Mucosa of descending colon (tissue), 3 donors: ENCODE measurements around the gene FGF3. TPM values are rescaled to one million over a fixed set of nuclear protein-coding genes. Genes with fewer than 3 reads are reported as not detected.
"Not testable (repeated sequence)": the region's sequence is repeated elsewhere in the genome, so short reads cannot be mapped to it uniquely, and the experiment has no call there.

Experiments
- ATAC-seq: fragments of 200-7000 bp; cut with Tn5 transposase; one replicate; pipeline ENCODE4 v1.9.1; 2020; ENCODE audit warnings: mild to moderate bottlenecking, moderate library complexity
- DNase-seq, 3 donors: peaks; one replicate each; pipeline ENCODE4 v3.0.0-alpha.2; 2020
- H3K36me3 ChIP-seq: fragments of 200-600 bp; one replicate; pipeline ENCODE4 v1.8.0; 2021; ENCODE audit warnings: low read depth, mild to moderate bottlenecking
- H3K4me1 ChIP-seq: fragments of 200-600 bp; one replicate; pipeline ENCODE4 v1.8.0; 2021; ENCODE audit warnings: low read depth, mild to moderate bottlenecking
- H3K4me3 ChIP-seq: fragments of 200-600 bp; one replicate; pipeline ENCODE4 v1.8.0; 2021; ENCODE audit warnings: mild to moderate bottlenecking
- H3K9me3 ChIP-seq: fragments of 200-600 bp; one replicate; pipeline ENCODE4 v1.8.0; 2021; ENCODE audit warnings: mild to moderate bottlenecking
- intact Hi-C, 2 donors: fragments of 100-400 bp; cut with DNase I in 1 of 2; cut with micrococcal nuclease in 1 of 2; formaldehyde crosslinking; loops; one replicate each; pipeline versions ENCODE4 v1.11.0 to v1.11.1; 2022; cut with DNase I, micrococcal nuclease
- total RNA-seq, 3 donors: library from RNA; stranded (reverse); fragmentation: NEBNext Ultra II Directional in 2 of 3; extraction: Animal tissue kit (Norgen Biotek cat#: 25700) in 2 of 3; gene quantifications; one replicate each; pipeline versions ENCODE4 v1.2.1 to v1.2.4, GENCODE V29; 2021 to 2023
- TF ChIP-seq, protein P1 (sequence below): fragments of 200-600 bp; IDR thresholded peaks from one replicate; pipeline ENCODE4 v1.8.0; 2022; ENCODE audit warnings: antibody characterized with exemption, mild to moderate bottlenecking
- donor health status: DM: no; HTN: no; CAD: no; lungs with moderate emphysema.
- donor health status: DM: no; HTN: no; CAD: no.
- donor health status: DM: no; HTN: yes; CAD: no.

The FGF3 gene
- total RNA-seq, 3 donors from 2014 or later: not detected

DNA sequence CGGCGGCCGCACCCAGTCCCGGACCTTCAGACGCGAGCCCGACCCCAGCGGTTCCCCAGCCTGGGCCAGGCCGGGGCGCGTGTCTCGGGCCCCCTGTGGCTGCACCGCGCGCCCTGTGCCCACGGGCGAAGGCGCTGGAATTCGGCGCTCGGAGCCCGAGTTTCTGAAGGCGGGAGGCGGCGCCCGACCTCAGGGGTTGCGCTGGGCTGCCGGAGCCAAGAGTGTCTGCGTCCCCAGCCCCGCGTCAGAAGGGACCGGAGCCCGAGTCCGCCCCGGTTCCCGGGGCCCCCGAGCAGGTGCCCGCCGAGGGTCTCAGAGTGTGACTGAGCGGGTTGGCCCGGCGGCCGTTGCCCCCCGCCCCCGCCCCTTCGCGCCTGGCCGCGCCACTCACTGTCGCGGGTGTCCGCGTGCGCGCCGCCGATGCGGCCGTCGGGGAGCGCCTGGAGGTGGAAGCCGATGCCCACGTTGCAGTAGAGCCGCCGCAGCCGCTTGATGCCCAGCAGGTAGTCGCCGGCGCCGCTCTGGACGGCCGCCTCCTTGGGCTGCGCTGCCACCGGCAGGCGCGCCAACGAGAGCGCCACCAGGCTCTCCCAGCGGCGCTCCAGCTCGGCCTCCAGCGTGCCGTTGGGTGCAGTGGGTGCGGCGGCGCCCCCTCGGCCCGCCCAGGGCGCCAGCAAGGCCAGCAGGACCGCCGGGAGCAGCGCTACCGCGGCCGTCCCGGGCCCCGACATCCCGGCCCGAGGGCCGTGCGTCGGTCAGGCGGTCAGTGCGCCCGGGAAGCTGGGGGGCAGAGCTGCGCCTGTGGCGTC lies 44.7 kb downstream of the FGF3 start:
- Histone ChIP-seq H3K36me3 (no peaks in the 10 kb centered on the region), H3K4me3 (no peak overlapping the region), H3K4me1 (no peaks in the 10 kb centered on the region), H3K9me3 (no peaks in the 10 kb centered on the region)
- intact Hi-C loops: no loop called here
- ATAC-seq: no peak
- no peak for DNase-seq
- TF ChIP-seq, protein P1, sequence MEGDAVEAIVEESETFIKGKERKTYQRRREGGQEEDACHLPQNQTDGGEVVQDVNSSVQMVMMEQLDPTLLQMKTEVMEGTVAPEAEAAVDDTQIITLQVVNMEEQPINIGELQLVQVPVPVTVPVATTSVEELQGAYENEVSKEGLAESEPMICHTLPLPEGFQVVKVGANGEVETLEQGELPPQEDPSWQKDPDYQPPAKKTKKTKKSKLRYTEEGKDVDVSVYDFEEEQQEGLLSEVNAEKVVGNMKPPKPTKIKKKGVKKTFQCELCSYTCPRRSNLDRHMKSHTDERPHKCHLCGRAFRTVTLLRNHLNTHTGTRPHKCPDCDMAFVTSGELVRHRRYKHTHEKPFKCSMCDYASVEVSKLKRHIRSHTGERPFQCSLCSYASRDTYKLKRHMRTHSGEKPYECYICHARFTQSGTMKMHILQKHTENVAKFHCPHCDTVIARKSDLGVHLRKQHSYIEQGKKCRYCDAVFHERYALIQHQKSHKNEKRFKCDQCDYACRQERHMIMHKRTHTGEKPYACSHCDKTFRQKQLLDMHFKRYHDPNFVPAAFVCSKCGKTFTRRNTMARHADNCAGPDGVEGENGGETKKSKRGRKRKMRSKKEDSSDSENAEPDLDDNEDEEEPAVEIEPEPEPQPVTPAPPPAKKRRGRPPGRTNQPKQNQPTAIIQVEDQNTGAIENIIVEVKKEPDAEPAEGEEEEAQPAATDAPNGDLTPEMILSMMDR: no peak

DNA sequence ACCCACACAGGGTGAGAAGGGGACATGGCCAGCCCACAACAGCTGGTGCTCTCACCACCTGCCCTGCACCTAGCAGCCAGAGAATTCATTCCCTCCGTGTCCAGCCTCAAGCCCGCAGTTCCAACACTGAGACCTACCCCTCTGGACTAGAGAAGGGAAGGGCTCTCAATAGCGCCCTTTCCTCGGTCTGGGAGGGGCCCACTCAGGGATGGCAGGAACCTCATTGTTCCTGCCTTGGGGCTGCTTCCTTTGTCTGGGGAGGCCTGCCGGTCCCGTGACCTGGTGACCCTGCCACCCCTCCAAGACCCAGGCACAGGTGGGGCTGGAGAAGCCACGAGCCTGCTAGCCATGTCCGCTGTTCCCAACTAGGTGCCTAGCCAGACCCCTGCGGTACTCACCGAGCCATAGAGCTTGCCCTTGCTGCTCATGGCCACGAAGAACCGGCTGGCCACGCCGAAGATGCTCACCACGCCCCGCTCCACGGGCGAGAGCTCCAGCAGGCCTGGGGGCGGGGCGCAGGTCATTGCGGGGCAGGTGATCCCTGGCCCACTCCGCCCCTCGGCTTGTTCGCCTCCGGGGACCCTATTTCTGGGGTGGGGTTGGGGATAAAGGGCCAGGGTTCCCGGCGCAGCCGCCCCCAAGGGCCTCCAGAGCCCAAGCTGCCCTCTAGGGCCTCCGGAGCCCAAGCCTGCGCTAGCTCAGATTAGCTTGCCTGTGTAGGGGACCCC lies 45.4 kb downstream of the FGF3 start:
- no peaks in the 10 kb centered on the region for H3K36me3 ChIP-seq
- DNase-seq: no peak
- H3K4me1 ChIP-seq: no peaks in the 10 kb centered on the region
- ATAC-seq: no peak
- H3K4me3 ChIP-seq: no peak overlapping the region
- intact Hi-C loops: no loop called here
- no peaks in the 10 kb centered on the region for H3K9me3 ChIP-seq
- TF ChIP-seq, protein P1: no peak

DNA sequence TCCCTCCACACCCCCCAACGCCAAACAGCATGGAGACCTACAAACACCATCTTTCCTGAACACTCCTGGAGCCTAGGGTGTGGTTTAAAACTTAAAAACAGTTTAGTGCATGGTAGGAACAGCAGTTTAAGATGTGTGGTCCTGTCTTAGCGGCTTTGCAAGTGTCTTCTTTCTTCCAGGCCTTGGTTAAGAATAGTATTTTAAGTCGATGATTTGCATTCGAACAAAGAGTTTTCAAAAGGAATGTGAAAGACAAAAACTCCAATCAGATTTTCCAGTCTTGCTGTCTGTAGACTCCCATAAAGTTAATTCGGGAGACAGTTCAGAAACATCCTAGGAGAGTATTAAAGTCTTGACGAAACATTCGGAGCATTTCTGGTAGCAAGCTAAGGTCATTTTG lies 47.8 kb downstream of the FGF3 start:
- intact Hi-C loops: no loop called here
- DNase-seq (no peak), ATAC-seq (no peak)
- Histone ChIP-seq H3K9me3 (no peaks in the 10 kb centered on the region), H3K4me1 (no peaks in the 10 kb centered on the region), H3K36me3 (no peaks in the 10 kb centered on the region), H3K4me3 (no peak overlapping the region)
- TF ChIP-seq, protein P1: no peak

DNA sequence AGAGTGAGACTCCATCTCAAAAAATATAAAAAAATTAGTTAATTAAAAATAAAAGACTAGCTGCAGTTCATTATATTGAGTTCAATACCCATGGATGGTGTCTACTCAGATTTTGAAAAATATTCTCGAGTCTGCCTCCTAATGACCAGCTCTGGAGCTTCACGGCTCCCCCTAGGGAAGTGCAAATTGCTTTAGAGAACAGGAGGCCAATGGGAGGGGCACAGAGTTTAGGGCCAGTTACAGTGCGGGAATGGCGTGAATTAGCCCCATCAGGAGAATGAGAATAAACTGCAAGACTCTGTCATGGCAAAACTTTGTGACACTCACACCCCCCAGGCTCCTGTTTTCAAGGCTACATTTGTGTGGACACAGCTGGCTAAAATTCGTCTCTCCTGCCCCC lies 48.7 kb downstream of the FGF3 start:
- H3K4me3 ChIP-seq: no peak overlapping the region
- ATAC-seq (no peak), DNase-seq (no peak)
- TF ChIP-seq, protein P1: no peak
- no peaks in the 10 kb centered on the region for H3K4me1 ChIP-seq
- H3K9me3 ChIP-seq: no peaks in the 10 kb centered on the region
- H3K36me3 ChIP-seq: no peaks in the 10 kb centered on the region
- intact Hi-C loops: no loop called here

GRCh38 chr11:69765498-69765995 lies 53.7 kb downstream of the FGF3 start:
- DNase-seq (no peak), ATAC-seq (no peak)
- H3K4me3 ChIP-seq: no peak overlapping the region
- TF ChIP-seq, protein P1: no peak
- intact Hi-C loops: no loop called here
- H3K4me1 ChIP-seq: no peaks in the 10 kb centered on the region
- no peaks in the 10 kb centered on the region for H3K9me3 ChIP-seq
- H3K36me3 ChIP-seq: no peaks in the 10 kb centered on the region

- H3K4me3 ChIP-seq, intact Hi-C loops, ATAC-seq, DNase-seq, H3K4me1 ChIP-seq, H3K9me3 ChIP-seq, H3K36me3 ChIP-seq: not testable (repeated sequence)
Observed at GRCh38 chr11:69764918-69765317, 54.3 kb downstream of the FGF3 start.
